ENCODE results near the gene TGFBR3L. TPM values are rescaled to one million over a fixed set of nuclear protein-coding genes. Genes with fewer than 3 reads are reported as not detected.

TGFBR3L gene
- total and polyA plus RNA-seq, 2 of the 8 experiments (the other 6 are each of a cell fraction or from before 2014, with no cell fraction given): 3.1 to 3.7 TPM

- TF ChIP-seq KDM5A (IDR thresholded peaks at IDR 0.05; ENCODE audit: low read length) (no peak), SUZ12 (IDR thresholded peaks at IDR 0.05; ENCODE audit: low read length) (no peak), TBP (IDR thresholded peaks at IDR 0.05; ENCODE audit: low read depth, low read length) (peak; percentile 50; the same call in 1 of the 2 replicates), SIRT6 (IDR thresholded peaks at IDR 0.05; ENCODE audit: low read length) (no peak), SP1 (IDR thresholded peaks at IDR 0.05; ENCODE audit: low read depth, low read length) (no peak), JUND (IDR thresholded peaks at IDR 0.05; ENCODE audit: low read length) (no peak), RAD21 (IDR thresholded peaks at IDR 0.05 in 1 of 2, conservative IDR thresholded peaks at IDR 0.05 in 1 of 2; ENCODE audit: low read depth in 2 of 2, low read length in 2 of 2) (peak; percentile 60 to 75), POLR2A (IDR thresholded peaks at IDR 0.05; ENCODE audit: control extremely low read depth in 1 of 2, low read depth in 2 of 2, low read length in 2 of 2) (no peak; a peak in 1 of 3 replicates), CHD7 (IDR thresholded peaks at IDR 0.05; ENCODE audit: insufficient replicate concordance, low read length) (no peak), POLR2AphosphoS5 (IDR thresholded peaks at IDR 0.05; ENCODE audit: low read depth, low read length) (peak; percentile 84), BACH1 (IDR thresholded peaks at IDR 0.05; ENCODE audit: low read length) (no peak)
These were observed 10.7 kb downstream of the TGFBR3L start (continued) for GRCh38 chr19:7925171-7925851.

Data from H1 (cell line).